Fibroblast of skin of left biceps (primary cell): Measurements from ENCODE around the gene TMEM106C.

Experiments
- DNase-seq, 2 experiments: peaks; one replicate each; pipeline ENCODE4 v3.0.0-alpha.2; 2013; ENCODE audit warnings: low read depth in 2 of 2

The TMEM106C gene

GRCh38 chr12:47979686-47980085 is 16.3 kb downstream of the TMEM106C start:
- no peak for DNase-seq

- no peak for DNase-seq
Measured at GRCh38 chr12:47980197-47980596, 16.8 kb downstream of the TMEM106C start.

- DNase-seq, result no peak
Measured at GRCh38 chr12:47980779-47981495, 17.5 kb downstream of the TMEM106C start.

GRCh38 chr12:47981496-47982260 is 18.3 kb downstream of the TMEM106C start:
- no peak for DNase-seq

GRCh38 chr12:47982311-47982710 is 18.9 kb downstream of the TMEM106C start:
- no peak for DNase-seq

- no peak for DNase-seq
Measured at GRCh38 chr12:47982770-47983169, 19.4 kb downstream of the TMEM106C start.

GRCh38 chr12:47983541-47984115 is 20.2 kb downstream of the TMEM106C start:
- no peak for DNase-seq

GRCh38 chr12:47984331-47984801 is 21.0 kb downstream of the TMEM106C start:
- DNase-seq, result no peak

- no peak for DNase-seq
Measured at GRCh38 chr12:47985596-47986290, 22.3 kb downstream of the TMEM106C start.

GRCh38 chr12:47986291-47986660 is 22.9 kb downstream of the TMEM106C start:
- DNase-seq, result no peak

- no peak for DNase-seq
Measured at GRCh38 chr12:47986832-47987231, 23.4 kb downstream of the TMEM106C start.

GRCh38 chr12:47987411-47988072 is 24.1 kb downstream of the TMEM106C start:
- DNase-seq, result no peak

GRCh38 chr12:47988073-47989022 is 25.0 kb downstream of the TMEM106C start:
- DNase-seq, result no peak

- no peak for DNase-seq
Measured at GRCh38 chr12:47989023-47989417, 25.6 kb downstream of the TMEM106C start.

- no peak for DNase-seq
Measured at GRCh38 chr12:47989666-47990065, 26.3 kb downstream of the TMEM106C start.

- no peak for DNase-seq
Measured at GRCh38 chr12:47990351-47991105, 27.1 kb downstream of the TMEM106C start.

GRCh38 chr12:47991106-47992061 is 28.0 kb downstream of the TMEM106C start:
- DNase-seq, result no peak

- DNase-seq, result no peak
Measured at GRCh38 chr12:47992776-47993175, 29.4 kb downstream of the TMEM106C start.

GRCh38 chr12:47993491-47993890 is 30.1 kb downstream of the TMEM106C start:
- no peak for DNase-seq
